Activated CD8-positive, alpha-beta T cell treated with anti-CD3 and anti-CD28 coated beads, Interleukin-2, amount 10 ng/mL, durations not matched to agents 7 days and 5 days (primary cell): ENCODE data around the gene CAMSAP2. TPM values are rescaled to one million over a fixed set of nuclear protein-coding genes. Genes with fewer than 3 reads are reported as not detected.

Experiments
- ATAC-seq: fragments of 150-1000 bp; cut with Tn5 transposase; one replicate; pipeline ENCODE4 v1.10.0; 2021; ENCODE audit warnings: moderate library complexity
- CTCF ChIA-PET: fragments of 350-600 bp; sonication (Branson Sonifier 250); formaldehyde crosslinking; loops from one replicate; lab custom pipeline; 2021; ENCODE audit warnings: antibody characterized with exemption; lab: Charles Lee
- POLR2A ChIA-PET: fragments of 350-600 bp; sonication (Branson Sonifier 250); formaldehyde crosslinking; loops from one replicate; lab custom pipeline; 2021; ENCODE audit warnings: antibody characterized with exemption; lab: Charles Lee
- DNase-seq: peaks from one replicate; pipeline ENCODE4 v3.0.0-alpha.2; 2020
- H3K27ac Mint-ChIP-seq: one replicate; pipeline ENCODE4 v1.8.0; 2021; ENCODE audit warnings: mild to moderate bottlenecking, mixed read lengths
- H3K27me3 Mint-ChIP-seq: one replicate; pipeline ENCODE4 v1.8.0; 2021; ENCODE audit warnings: low read depth, mixed read lengths
- H3K36me3 Mint-ChIP-seq: one replicate; pipeline ENCODE4 v1.8.0; 2021; ENCODE audit warnings: low read depth, mixed read lengths
- H3K4me1 Mint-ChIP-seq: one replicate; pipeline ENCODE4 v1.8.0; 2021; ENCODE audit warnings: low read depth, mixed read lengths
- H3K4me3 Mint-ChIP-seq: one replicate; pipeline ENCODE4 v1.8.0; 2021; ENCODE audit warnings: mild to moderate bottlenecking, mixed read lengths
- H3K9me3 Mint-ChIP-seq: one replicate; pipeline ENCODE4 v1.8.0; 2022; ENCODE audit warnings: mixed read lengths; ENCODE audit not compliant: insufficient read depth
- total RNA-seq, 2 experiments: library from RNA; stranded (reverse); gene quantifications; one replicate each; pipeline ENCODE4 v1.2.3, GENCODE V29; 2021

CAMSAP2 gene
- total RNA-seq, 2 experiments from 2014 or later = 0.13 TPM; not detected in 1

DNA sequence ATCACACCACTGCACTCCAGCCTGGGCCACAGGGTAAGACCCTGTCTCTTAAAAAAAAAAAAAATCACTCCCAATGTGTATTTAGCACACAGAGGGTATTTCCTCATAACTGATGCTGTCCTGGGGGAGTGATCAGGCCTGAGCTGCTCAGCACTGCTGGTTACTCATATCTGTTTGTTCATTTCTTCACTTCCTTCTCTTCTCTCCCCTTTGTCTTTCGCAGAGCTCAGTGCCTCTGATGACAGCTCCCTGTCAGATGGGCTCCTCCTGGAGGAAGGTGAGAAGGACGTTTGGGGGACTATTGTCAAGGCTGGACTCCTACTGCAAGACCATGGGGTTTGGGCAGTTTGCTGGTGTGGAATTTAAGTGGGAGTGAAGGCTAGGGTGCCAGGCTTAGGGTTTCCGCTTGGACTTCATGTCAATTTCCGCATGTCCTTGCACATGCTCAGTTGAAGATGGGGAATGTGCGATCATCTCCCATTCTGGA lies 169.0 kb downstream of the CAMSAP2 start:
- Mint-ChIP-seq H3K9me3 (no peaks in the 10 kb centered on the region), H3K4me3 (no peak overlapping the region), H3K36me3 (no peaks in the 10 kb centered on the region), H3K27ac (no peak overlapping the region), H3K4me1 (peaks cover 23% of the 10 kb centered on the region), H3K27me3 (peaks cover 25% of the 10 kb centered on the region)
- ATAC-seq (no peak), DNase-seq (no peak)
- CTCF ChIA-PET = interaction anchor here (1.2 kb wide), 1 partner anchor 104 kb away, joined by 3 read pairs; no protein-coding TSS in a partner anchor
- POLR2A ChIA-PET = no interaction called here

GRCh38 chr1:200908191-200908868 lies 169.6 kb downstream of the CAMSAP2 start:
- Mint-ChIP-seq H3K27me3 (peaks cover 24% of the 10 kb centered on the region), H3K9me3 (no peaks in the 10 kb centered on the region), H3K36me3 (no peaks in the 10 kb centered on the region), H3K27ac (no peak overlapping the region), H3K4me3 (no peak overlapping the region), H3K4me1 (peaks cover 23% of the 10 kb centered on the region)
- DNase-seq (no peak), ATAC-seq (no peak)
- ChIA-PET POLR2A (interaction anchor here (0.6 kb wide), 1 partner anchor 31 kb away, joined by 3 read pairs; no protein-coding TSS in a partner anchor), CTCF (interaction anchor here (1.2 kb wide), 1 partner anchor 105 kb away, joined by 3 read pairs; no protein-coding TSS in a partner anchor)

DNA sequence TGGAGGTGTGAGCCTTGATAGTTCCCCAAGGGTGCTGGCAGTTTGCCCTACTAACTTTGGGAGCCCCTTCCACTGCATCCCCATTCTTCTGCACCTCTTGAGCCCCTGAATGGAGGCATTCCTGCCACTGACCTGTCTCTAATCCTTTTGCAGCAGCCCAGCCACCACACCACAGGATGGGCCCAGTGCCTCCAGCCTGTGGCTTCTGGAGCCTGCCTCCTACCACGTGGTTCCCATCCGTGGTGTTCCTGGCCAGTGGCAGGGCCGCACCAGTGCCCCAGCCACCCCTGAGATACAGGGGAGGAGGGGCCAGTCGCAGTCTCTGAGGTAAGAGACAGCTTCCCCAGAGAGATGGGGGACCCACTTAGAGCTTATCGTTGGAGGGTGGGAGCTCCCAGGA lies 170.4 kb downstream of the CAMSAP2 start:
- Mint-ChIP-seq H3K4me3 (no peak overlapping the region), H3K4me1 (peaks cover 23% of the 10 kb centered on the region), H3K9me3 (no peaks in the 10 kb centered on the region), H3K27me3 (peaks cover 24% of the 10 kb centered on the region), H3K36me3 (no peaks in the 10 kb centered on the region), H3K27ac (no peak overlapping the region)
- DNase-seq (no peak), ATAC-seq (no peak)
- ChIA-PET POLR2A (interaction anchor here (0.6 kb wide), 1 partner anchor 32 kb away, joined by 3 read pairs; no protein-coding TSS in a partner anchor), CTCF (no interaction called here)

- H3K27me3 Mint-ChIP-seq = peaks cover 24% of the 10 kb centered on the region
- ChIA-PET CTCF (no interaction called here), POLR2A (interaction anchor here (0.7 kb wide), 1 partner anchor 20 kb away, joined by 3 read pairs; no protein-coding TSS in a partner anchor)
- no peaks in the 10 kb centered on the region for H3K36me3 Mint-ChIP-seq
- H3K9me3 Mint-ChIP-seq = no peaks in the 10 kb centered on the region
- DNase-seq (no peak), ATAC-seq (no peak)
- peaks cover 20% of the 10 kb centered on the region for H3K4me1 Mint-ChIP-seq
- no peak overlapping the region for H3K27ac Mint-ChIP-seq
- H3K4me3 Mint-ChIP-seq = no peak overlapping the region
Observed at GRCh38 chr1:200909757-200910239, 171.1 kb downstream of the CAMSAP2 start.

Other genes with a start within 250 kb of the CAMSAP2 start
- gene KIF14, start 118.1 kb upstream of the CAMSAP2 start, total RNA-seq = 10 to 100 TPM; 34.1 to 35.8 TPM
- 10 to 100 TPM; 24.1 to 27.8 TPM for gene DDX59, start 69.0 kb upstream of the CAMSAP2 start, total RNA-seq
- gene GPR25, start 134.1 kb downstream of the CAMSAP2 start, total RNA-seq = under 1 TPM; 0.39 to 0.82 TPM
- gene INAVA, start 156.0 kb downstream of the CAMSAP2 start, total RNA-seq = under 1 TPM; 0.42 to 0.57 TPM